ENCODE data around the gene DAPK1.

DAPK1 gene

DNA sequence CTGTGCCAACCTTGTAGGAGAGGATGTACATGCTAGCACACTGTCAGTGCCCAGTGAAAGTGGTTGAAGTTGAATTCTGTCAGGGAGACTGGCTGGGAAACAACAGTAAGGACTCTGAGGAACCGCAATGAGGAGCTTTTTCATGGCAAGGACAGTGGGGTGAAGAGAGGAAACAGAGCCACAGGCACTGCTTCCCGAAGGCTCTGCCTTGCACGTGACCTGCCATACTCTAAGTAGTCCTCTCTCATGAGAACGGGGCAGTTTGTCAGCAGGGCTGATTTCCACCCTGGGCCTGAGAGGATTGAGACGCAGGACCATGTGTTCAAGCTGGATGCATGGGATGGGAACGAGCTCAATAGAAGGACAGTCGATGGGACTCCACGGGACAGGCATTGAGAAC is 121.7 kb downstream of the DAPK1 start:
- Histone ChIP-seq H3K36me3 (ENCODE audit: low read depth) (no peaks in the 10 kb centered on the region), H3K27ac (ENCODE audit: poor library complexity, severe bottlenecking) (no peak overlapping the region), H3K9me3 (ENCODE audit: severe bottlenecking) (no peaks in the 10 kb centered on the region), H3K27me3 (ENCODE audit: insufficient read depth, poor library complexity, severe bottlenecking) (no peaks in the 10 kb centered on the region), H3K4me3 (ENCODE audit: severe bottlenecking) (no peak overlapping the region), H3K4me1 (ENCODE audit: insufficient read depth, poor library complexity, severe bottlenecking) (peaks cover 10% of the 10 kb centered on the region)
- TF ChIP-seq, protein P1, sequence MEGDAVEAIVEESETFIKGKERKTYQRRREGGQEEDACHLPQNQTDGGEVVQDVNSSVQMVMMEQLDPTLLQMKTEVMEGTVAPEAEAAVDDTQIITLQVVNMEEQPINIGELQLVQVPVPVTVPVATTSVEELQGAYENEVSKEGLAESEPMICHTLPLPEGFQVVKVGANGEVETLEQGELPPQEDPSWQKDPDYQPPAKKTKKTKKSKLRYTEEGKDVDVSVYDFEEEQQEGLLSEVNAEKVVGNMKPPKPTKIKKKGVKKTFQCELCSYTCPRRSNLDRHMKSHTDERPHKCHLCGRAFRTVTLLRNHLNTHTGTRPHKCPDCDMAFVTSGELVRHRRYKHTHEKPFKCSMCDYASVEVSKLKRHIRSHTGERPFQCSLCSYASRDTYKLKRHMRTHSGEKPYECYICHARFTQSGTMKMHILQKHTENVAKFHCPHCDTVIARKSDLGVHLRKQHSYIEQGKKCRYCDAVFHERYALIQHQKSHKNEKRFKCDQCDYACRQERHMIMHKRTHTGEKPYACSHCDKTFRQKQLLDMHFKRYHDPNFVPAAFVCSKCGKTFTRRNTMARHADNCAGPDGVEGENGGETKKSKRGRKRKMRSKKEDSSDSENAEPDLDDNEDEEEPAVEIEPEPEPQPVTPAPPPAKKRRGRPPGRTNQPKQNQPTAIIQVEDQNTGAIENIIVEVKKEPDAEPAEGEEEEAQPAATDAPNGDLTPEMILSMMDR (IDR thresholded peaks at IDR 0.05; ENCODE audit: poor library complexity, severe bottlenecking) = no peak
- ATAC-seq (ENCODE audit: low read depth) (no peak), DNase-seq (ENCODE audit: low spot score) (no peak)

DNA sequence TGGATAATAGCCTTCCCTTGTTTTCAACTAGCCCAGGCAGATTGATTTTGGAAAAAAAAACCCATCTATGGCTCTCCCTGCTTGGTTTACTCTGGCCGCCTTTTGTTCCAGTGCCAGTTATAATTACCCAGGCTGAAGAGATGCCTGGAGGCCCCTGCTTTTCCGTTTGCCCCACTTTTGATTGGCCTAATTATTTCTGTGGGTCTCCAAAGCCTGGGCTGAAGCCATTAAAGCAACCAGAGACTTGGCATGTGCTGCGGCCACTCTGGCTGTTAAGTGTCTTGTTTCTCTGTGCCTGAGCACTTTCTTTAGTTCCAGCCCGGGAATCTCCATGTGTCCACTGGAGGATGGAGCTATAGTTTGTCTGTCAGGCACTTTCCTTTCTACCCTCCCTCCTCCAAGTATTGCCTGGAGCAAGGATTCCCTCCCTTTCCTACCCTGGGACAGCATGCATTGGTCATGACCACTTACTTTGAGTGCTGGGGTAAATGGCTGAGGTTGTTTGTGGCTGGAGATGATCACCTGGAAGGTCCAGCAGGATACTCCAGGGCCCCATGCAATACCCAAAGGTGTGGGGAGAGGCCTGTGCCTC is 123.2 kb downstream of the DAPK1 start:
- Histone ChIP-seq H3K4me3 (ENCODE audit: severe bottlenecking) (no peak overlapping the region), H3K4me1 (ENCODE audit: insufficient read depth, poor library complexity, severe bottlenecking) (peaks cover 3% of the 10 kb centered on the region), H3K36me3 (ENCODE audit: low read depth) (no peaks in the 10 kb centered on the region), H3K27me3 (ENCODE audit: insufficient read depth, poor library complexity, severe bottlenecking) (no peaks in the 10 kb centered on the region), H3K27ac (ENCODE audit: poor library complexity, severe bottlenecking) (no peak overlapping the region), H3K9me3 (ENCODE audit: severe bottlenecking) (no peaks in the 10 kb centered on the region)
- TF ChIP-seq, protein P1 (IDR thresholded peaks at IDR 0.05; ENCODE audit: poor library complexity, severe bottlenecking) = no peak
- ATAC-seq (ENCODE audit: low read depth) (no peak), DNase-seq (ENCODE audit: low spot score) (no peak)

DNA sequence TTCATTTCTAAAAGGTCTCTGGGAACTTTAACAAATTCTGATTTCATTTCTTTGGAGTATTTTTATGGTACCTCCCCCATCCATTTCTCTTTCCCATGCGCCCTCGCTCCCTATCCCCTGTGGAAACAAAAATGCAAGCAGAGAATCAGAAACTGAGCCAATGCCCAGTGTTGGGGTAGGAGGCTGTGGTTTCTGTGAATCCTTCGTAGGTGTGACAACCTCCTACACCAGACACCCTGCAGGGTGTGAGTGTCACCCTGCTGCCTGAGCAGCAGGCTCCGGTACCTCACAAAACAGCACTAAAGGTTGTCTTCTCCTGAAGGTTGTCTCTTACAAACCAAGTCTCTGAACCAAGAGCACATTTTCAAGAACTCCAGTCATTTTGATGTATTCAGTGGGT is 124.4 kb downstream of the DAPK1 start:
- no peaks in the 10 kb centered on the region for H3K36me3 ChIP-seq (ENCODE audit: low read depth)
- DNase-seq (ENCODE audit: low spot score) = no peak
- no peak overlapping the region for H3K4me3 ChIP-seq (ENCODE audit: severe bottlenecking)
- no peaks in the 10 kb centered on the region for H3K4me1 ChIP-seq (ENCODE audit: insufficient read depth, poor library complexity, severe bottlenecking)
- H3K27ac ChIP-seq (ENCODE audit: poor library complexity, severe bottlenecking) = no peak overlapping the region
- TF ChIP-seq, protein P1 (IDR thresholded peaks at IDR 0.05; ENCODE audit: poor library complexity, severe bottlenecking) = no peak
- no peaks in the 10 kb centered on the region for H3K27me3 ChIP-seq (ENCODE audit: insufficient read depth, poor library complexity, severe bottlenecking)
- ATAC-seq (ENCODE audit: low read depth) = no peak
- H3K9me3 ChIP-seq (ENCODE audit: severe bottlenecking) = no peaks in the 10 kb centered on the region

DNA sequence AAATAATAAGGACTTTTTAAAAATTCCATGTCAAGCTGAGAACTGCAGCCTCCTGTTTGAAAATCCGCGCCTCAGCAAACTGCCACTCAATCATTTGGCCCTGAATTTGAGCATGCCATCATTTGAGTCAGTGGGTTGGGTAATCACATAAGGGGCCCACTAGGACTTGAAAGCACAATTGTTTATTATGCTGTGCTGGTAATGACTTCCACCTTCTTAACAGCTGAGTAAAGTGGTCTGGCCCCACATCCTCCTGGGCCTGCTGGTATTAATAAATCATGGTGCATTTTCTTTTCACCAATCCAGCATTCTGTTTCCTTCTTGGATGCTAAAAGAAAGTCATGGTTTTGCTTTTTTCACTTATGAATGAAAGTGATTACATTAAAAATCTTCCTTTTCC is 125.3 kb downstream of the DAPK1 start:
- H3K36me3 ChIP-seq (ENCODE audit: low read depth) = no peaks in the 10 kb centered on the region
- no peak for DNase-seq (ENCODE audit: low spot score)
- H3K4me1 ChIP-seq (ENCODE audit: insufficient read depth, poor library complexity, severe bottlenecking) = no peaks in the 10 kb centered on the region
- H3K4me3 ChIP-seq (ENCODE audit: severe bottlenecking) = no peak overlapping the region
- TF ChIP-seq, protein P1 (IDR thresholded peaks at IDR 0.05; ENCODE audit: poor library complexity, severe bottlenecking) = no peak
- no peaks in the 10 kb centered on the region for H3K9me3 ChIP-seq (ENCODE audit: severe bottlenecking)
- no peak overlapping the region for H3K27ac ChIP-seq (ENCODE audit: poor library complexity, severe bottlenecking)
- no peak for ATAC-seq (ENCODE audit: low read depth)
- no peaks in the 10 kb centered on the region for H3K27me3 ChIP-seq (ENCODE audit: insufficient read depth, poor library complexity, severe bottlenecking)

DNA sequence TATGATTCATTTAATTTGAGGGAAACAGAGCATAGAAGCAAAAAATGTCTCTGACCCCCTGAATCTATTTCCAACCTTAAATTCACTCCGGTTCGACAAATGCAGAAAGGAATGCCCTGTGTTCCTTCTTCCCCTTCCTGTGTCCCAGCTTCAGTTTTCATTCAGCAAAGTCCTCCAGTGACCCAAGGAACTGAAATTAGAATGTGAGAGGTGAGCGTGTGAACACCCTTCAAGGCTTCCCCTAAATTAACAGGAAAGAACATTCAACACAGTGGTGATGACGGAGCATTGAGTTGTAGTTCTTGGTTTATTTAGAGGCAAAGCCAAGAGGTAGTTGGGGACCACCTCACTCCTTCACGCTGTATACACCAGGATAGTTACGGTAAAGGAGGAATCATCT is 130.7 kb downstream of the DAPK1 start:
- Histone ChIP-seq H3K36me3 (ENCODE audit: low read depth) (no peaks in the 10 kb centered on the region), H3K9me3 (ENCODE audit: severe bottlenecking) (no peaks in the 10 kb centered on the region), H3K4me1 (ENCODE audit: insufficient read depth, poor library complexity, severe bottlenecking) (no peaks in the 10 kb centered on the region), H3K27me3 (ENCODE audit: insufficient read depth, poor library complexity, severe bottlenecking) (no peaks in the 10 kb centered on the region), H3K4me3 (ENCODE audit: severe bottlenecking) (no peak overlapping the region), H3K27ac (ENCODE audit: poor library complexity, severe bottlenecking) (no peak overlapping the region)
- no peak for DNase-seq (ENCODE audit: low spot score)
- TF ChIP-seq, protein P1 (IDR thresholded peaks at IDR 0.05; ENCODE audit: poor library complexity, severe bottlenecking) = no peak
- ATAC-seq (ENCODE audit: low read depth) = no peak

All from RWPE2 (cell line).